Middle frontal gyrus (tissue), 1 donor: ENCODE measurements around the gene NFATC1.

Experiments
- DNase-seq: peaks from one replicate; pipeline ENCODE4 v3.0.0-alpha.2; 2015; ENCODE audit warnings: low spot score; ENCODE audit errors: extremely low spot score

NFATC1 gene

GRCh38 chr18:79455261-79455660, 59.5 kb downstream of the NFATC1 start:
- no peak for DNase-seq

- no peak for DNase-seq
Observed at GRCh38 chr18:79456105-79456980, 60.6 kb downstream of the NFATC1 start.

GRCh38 chr18:79457239-79457638, 61.5 kb downstream of the NFATC1 start:
- no peak for DNase-seq

GRCh38 chr18:79457652-79458051, 61.9 kb downstream of the NFATC1 start:
- no peak for DNase-seq

- DNase-seq = no peak
Observed at GRCh38 chr18:79458131-79458838, 62.6 kb downstream of the NFATC1 start.

- DNase-seq = no peak
Observed at GRCh38 chr18:79458917-79459803, 63.4 kb downstream of the NFATC1 start.

- no peak for DNase-seq
Observed at GRCh38 chr18:79459946-79460480, 64.3 kb downstream of the NFATC1 start.

- no peak for DNase-seq
Observed at GRCh38 chr18:79460481-79461300, 65.0 kb downstream of the NFATC1 start.

- no peak for DNase-seq
Observed at GRCh38 chr18:79461627-79462026, 65.9 kb downstream of the NFATC1 start.

GRCh38 chr18:79463424-79463960, 67.8 kb downstream of the NFATC1 start:
- DNase-seq = no peak

GRCh38 chr18:79465392-79465991, 69.8 kb downstream of the NFATC1 start:
- DNase-seq = no peak

- DNase-seq = no peak
Observed at GRCh38 chr18:79466591-79466990, 70.9 kb downstream of the NFATC1 start.

GRCh38 chr18:79467126-79467525, 71.4 kb downstream of the NFATC1 start:
- no peak for DNase-seq

GRCh38 chr18:79468119-79468789, 72.5 kb downstream of the NFATC1 start:
- no peak for DNase-seq

- DNase-seq = no peak
Observed at GRCh38 chr18:79469309-79469708, 73.6 kb downstream of the NFATC1 start.

- no peak for DNase-seq
Observed at GRCh38 chr18:79469751-79470505, 74.2 kb downstream of the NFATC1 start.

- no peak for DNase-seq
Observed at GRCh38 chr18:79470547-79470946, 74.8 kb downstream of the NFATC1 start.

GRCh38 chr18:79471046-79471445, 75.3 kb downstream of the NFATC1 start:
- DNase-seq = no peak
